Fibroblast of skin of abdomen (primary cell): ENCODE results near the gene TJAP1.

ENCODE experiments used
- DNase-seq: peaks from one replicate; pipeline ENCODE4 v3.0.0-alpha.2; 2013

The TJAP1 gene

GRCh38 chr6:43541774-43542471 lies 64.6 kb downstream of the TJAP1 start:
- DNase-seq: no peak

- no peak for DNase-seq
These were observed 67.1 kb downstream of the TJAP1 start for GRCh38 chr6:43544461-43544860.

GRCh38 chr6:43547222-43547621 lies 69.9 kb downstream of the TJAP1 start:
- no peak for DNase-seq
